OCI-LY3 (cell line): ENCODE results near the gene VWA1.

ENCODE experiments used
- CTCF ChIP-seq: fragments of 200-600, 300-600 bp; sonication (generic); IDR thresholded peaks from 2 replicates; pipeline ENCODE4 v1.5.1; 2014; ENCODE audit warnings: antibody characterized with exemption, low read length, low read depth
- EZH2phosphoT487 ChIP-seq: fragments of 200-600 bp; shearing (Covaris generic); IDR thresholded peaks from 2 replicates; pipeline ENCODE4 v1.6.1; 2018; ENCODE audit warnings: antibody characterized with exemption, mixed run types, low read depth

GRCh38 chr1:1449099-1449739, 13.7 kb downstream of the VWA1 start, which contains the start of gene ATAD3C:
- no peak for TF ChIP-seq CTCF
- TF ChIP-seq EZH2phosphoT487 = no peak
